22Rv1 (cell line): ENCODE results near the gene KLHL29.

Source experiments
- ZFX ChIP-seq: fragments of 450-650 bp; IDR thresholded peaks from 2 replicates; pipeline ENCODE4 v1.6.1; 2017; ENCODE audit warnings: antibody characterized with exemption, borderline replicate concordance
- TF ChIP-seq, protein P1 (sequence below): fragments of 450-650 bp; IDR thresholded peaks from 2 replicates; pipeline ENCODE4 v1.5.1; 2017; ENCODE audit warnings: mild to moderate bottlenecking

DNA sequence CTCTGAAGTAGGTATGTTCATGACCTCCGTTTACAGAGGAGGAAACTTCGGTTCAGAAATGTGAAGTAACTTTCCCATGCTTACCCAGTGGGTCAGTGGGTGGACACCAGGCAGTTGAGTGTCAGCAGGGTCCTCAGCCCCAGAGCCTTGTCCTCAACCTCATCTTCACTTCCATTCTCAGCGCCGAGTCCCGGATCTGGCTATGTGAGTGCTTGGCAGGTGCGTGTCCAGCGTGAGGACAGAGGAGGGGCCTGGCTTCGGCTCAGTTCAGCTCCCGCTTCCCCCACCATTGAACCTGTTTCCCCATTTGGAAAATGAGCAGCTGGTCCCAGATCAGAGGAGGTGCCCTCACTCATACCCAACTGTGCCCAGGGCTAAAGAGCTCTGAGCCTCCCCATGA lies 274.3 kb downstream of the KLHL29 start:
- TF ChIP-seq, protein P1, sequence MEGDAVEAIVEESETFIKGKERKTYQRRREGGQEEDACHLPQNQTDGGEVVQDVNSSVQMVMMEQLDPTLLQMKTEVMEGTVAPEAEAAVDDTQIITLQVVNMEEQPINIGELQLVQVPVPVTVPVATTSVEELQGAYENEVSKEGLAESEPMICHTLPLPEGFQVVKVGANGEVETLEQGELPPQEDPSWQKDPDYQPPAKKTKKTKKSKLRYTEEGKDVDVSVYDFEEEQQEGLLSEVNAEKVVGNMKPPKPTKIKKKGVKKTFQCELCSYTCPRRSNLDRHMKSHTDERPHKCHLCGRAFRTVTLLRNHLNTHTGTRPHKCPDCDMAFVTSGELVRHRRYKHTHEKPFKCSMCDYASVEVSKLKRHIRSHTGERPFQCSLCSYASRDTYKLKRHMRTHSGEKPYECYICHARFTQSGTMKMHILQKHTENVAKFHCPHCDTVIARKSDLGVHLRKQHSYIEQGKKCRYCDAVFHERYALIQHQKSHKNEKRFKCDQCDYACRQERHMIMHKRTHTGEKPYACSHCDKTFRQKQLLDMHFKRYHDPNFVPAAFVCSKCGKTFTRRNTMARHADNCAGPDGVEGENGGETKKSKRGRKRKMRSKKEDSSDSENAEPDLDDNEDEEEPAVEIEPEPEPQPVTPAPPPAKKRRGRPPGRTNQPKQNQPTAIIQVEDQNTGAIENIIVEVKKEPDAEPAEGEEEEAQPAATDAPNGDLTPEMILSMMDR: no peak
- no peak for TF ChIP-seq ZFX
